Measurements from ENCODE around the gene BMPR2.

The BMPR2 gene

GRCh38 chr2:202405798-202406197 lies 29.7 kb downstream of the BMPR2 start:
- Histone ChIP-seq H3K4me2 (ENCODE audit: low read length) (no peak overlapping the region), H3F3A (ENCODE audit: control insufficient read depth, insufficient read depth) (no peaks in the 10 kb centered on the region), H3K4me3 (ENCODE audit: low read length) (no peak overlapping the region), H3K9me3 (ENCODE audit: control insufficient read depth, insufficient read depth, low read length) (no peaks in the 10 kb centered on the region), H3K36me3 (ENCODE audit: control insufficient read depth, low read length) (no peaks in the 10 kb centered on the region), H4K20me1 (ENCODE audit: control insufficient read depth, insufficient read depth, low read depth, low read length) (no peaks in the 10 kb centered on the region), H3K27me3 (ENCODE audit: control insufficient read depth, low read length) (no peaks in the 10 kb centered on the region), H3K4me1 (ENCODE audit: control insufficient read depth, low read length) (peaks cover 10% of the 10 kb centered on the region), H3K27ac (ENCODE audit: low read depth, low read length) (no peak overlapping the region), H3K79me2 (ENCODE audit: control insufficient read depth, low read length) (0 out of 2 replicates have a peak, but pooled peaks cover 2% of the 10 kb centered on the region), H3K9me2 (replicated peaks; ENCODE audit: control insufficient read depth, low read length) (no peaks in the 10 kb centered on the region)
- TF ChIP-seq, protein P1, sequence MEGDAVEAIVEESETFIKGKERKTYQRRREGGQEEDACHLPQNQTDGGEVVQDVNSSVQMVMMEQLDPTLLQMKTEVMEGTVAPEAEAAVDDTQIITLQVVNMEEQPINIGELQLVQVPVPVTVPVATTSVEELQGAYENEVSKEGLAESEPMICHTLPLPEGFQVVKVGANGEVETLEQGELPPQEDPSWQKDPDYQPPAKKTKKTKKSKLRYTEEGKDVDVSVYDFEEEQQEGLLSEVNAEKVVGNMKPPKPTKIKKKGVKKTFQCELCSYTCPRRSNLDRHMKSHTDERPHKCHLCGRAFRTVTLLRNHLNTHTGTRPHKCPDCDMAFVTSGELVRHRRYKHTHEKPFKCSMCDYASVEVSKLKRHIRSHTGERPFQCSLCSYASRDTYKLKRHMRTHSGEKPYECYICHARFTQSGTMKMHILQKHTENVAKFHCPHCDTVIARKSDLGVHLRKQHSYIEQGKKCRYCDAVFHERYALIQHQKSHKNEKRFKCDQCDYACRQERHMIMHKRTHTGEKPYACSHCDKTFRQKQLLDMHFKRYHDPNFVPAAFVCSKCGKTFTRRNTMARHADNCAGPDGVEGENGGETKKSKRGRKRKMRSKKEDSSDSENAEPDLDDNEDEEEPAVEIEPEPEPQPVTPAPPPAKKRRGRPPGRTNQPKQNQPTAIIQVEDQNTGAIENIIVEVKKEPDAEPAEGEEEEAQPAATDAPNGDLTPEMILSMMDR (IDR thresholded peaks at IDR 0.05; ENCODE audit: low read depth, low read length, poor library complexity, severe bottlenecking): no peak
- no peak for TF ChIP-seq EZH2phosphoT487 (IDR thresholded peaks at IDR 0.05; ENCODE audit: borderline replicate concordance, low read length)

GRCh38 chr2:202406445-202406978 lies 30.4 kb downstream of the BMPR2 start:
- Histone ChIP-seq H3K9me3 (ENCODE audit: control insufficient read depth, insufficient read depth, low read length) (no peaks in the 10 kb centered on the region), H3K79me2 (ENCODE audit: control insufficient read depth, low read length) (no peaks in the 10 kb centered on the region), H3F3A (ENCODE audit: control insufficient read depth, insufficient read depth) (no peaks in the 10 kb centered on the region), H3K4me2 (ENCODE audit: low read length) (no peak overlapping the region), H3K27ac (ENCODE audit: low read depth, low read length) (no peak overlapping the region), H3K4me3 (ENCODE audit: low read length) (no peak overlapping the region), H3K36me3 (ENCODE audit: control insufficient read depth, low read length) (no peaks in the 10 kb centered on the region), H3K9me2 (replicated peaks; ENCODE audit: control insufficient read depth, low read length) (no peaks in the 10 kb centered on the region), H4K20me1 (ENCODE audit: control insufficient read depth, insufficient read depth, low read depth, low read length) (no peaks in the 10 kb centered on the region), H3K27me3 (ENCODE audit: control insufficient read depth, low read length) (no peaks in the 10 kb centered on the region), H3K4me1 (ENCODE audit: control insufficient read depth, low read length) (peaks cover 4% of the 10 kb centered on the region)
- TF ChIP-seq, protein P1 (IDR thresholded peaks at IDR 0.05; ENCODE audit: low read depth, low read length, poor library complexity, severe bottlenecking): no peak
- no peak for TF ChIP-seq EZH2phosphoT487 (IDR thresholded peaks at IDR 0.05; ENCODE audit: borderline replicate concordance, low read length)

DNA sequence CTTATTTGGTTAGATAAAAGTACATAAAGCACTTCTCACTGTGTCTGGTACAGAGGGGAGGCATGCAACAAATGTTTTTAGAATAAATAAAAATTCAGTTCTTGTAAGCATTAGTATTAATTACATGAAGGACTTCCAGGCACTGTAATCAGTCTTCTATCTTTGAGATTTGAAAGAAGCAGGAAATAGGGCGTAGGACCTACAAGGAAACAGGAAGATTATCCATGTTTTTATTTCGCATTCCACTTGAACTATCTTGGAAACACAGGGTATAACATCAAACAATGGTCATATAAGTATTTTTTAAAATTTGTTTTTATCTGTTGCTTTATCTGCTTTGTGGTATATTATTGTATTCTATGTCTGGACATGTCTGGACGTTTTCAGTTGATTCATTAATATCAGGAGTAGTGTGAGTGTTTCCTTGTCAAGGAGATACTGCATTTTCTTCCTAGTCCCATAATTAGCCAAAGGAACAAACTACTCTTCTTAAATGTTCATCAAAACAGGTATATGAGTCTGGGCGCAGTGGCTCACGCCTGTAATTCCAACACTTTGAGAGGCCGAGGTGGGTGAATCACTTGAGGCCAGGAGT lies 32.5 kb downstream of the BMPR2 start:
- Histone ChIP-seq H3K79me2 (ENCODE audit: control insufficient read depth, low read length) (peaks cover 5% of the 10 kb centered on the region; the same call in 1 of the 2 replicates), H3K4me1 (ENCODE audit: control insufficient read depth, low read length) (peaks cover 4% of the 10 kb centered on the region), H4K20me1 (ENCODE audit: control insufficient read depth, insufficient read depth, low read depth, low read length) (no peaks in the 10 kb centered on the region), H3F3A (ENCODE audit: control insufficient read depth, insufficient read depth) (no peaks in the 10 kb centered on the region), H3K9me2 (replicated peaks; ENCODE audit: control insufficient read depth, low read length) (no peaks in the 10 kb centered on the region), H3K9me3 (ENCODE audit: control insufficient read depth, insufficient read depth, low read length) (no peaks in the 10 kb centered on the region), H3K27ac (ENCODE audit: low read depth, low read length) (no peak overlapping the region), H3K36me3 (ENCODE audit: control insufficient read depth, low read length) (no peaks in the 10 kb centered on the region), H3K4me3 (ENCODE audit: low read length) (no peak overlapping the region), H3K4me2 (ENCODE audit: low read length) (no peak overlapping the region), H3K27me3 (ENCODE audit: control insufficient read depth, low read length) (no peaks in the 10 kb centered on the region)
- TF ChIP-seq EZH2phosphoT487 (IDR thresholded peaks at IDR 0.05; ENCODE audit: borderline replicate concordance, low read length): no peak
- TF ChIP-seq, protein P1 (IDR thresholded peaks at IDR 0.05; ENCODE audit: low read depth, low read length, poor library complexity, severe bottlenecking): no peak

All from DOHH2 (cell line).